GM21390 (cell line): ENCODE results near the gene TRA2B.
"Not testable (repeated sequence)": the region's sequence is repeated elsewhere in the genome, so short reads cannot be mapped to it uniquely, and the experiment has no call there.

Experiments used
- ATAC-seq: cut with Tn5 transposase; IDR thresholded peaks from one replicate; pipeline ENCODE4 v1.9.1; 2021; ENCODE audit not compliant: unreplicated experiment

TRA2B gene

DNA sequence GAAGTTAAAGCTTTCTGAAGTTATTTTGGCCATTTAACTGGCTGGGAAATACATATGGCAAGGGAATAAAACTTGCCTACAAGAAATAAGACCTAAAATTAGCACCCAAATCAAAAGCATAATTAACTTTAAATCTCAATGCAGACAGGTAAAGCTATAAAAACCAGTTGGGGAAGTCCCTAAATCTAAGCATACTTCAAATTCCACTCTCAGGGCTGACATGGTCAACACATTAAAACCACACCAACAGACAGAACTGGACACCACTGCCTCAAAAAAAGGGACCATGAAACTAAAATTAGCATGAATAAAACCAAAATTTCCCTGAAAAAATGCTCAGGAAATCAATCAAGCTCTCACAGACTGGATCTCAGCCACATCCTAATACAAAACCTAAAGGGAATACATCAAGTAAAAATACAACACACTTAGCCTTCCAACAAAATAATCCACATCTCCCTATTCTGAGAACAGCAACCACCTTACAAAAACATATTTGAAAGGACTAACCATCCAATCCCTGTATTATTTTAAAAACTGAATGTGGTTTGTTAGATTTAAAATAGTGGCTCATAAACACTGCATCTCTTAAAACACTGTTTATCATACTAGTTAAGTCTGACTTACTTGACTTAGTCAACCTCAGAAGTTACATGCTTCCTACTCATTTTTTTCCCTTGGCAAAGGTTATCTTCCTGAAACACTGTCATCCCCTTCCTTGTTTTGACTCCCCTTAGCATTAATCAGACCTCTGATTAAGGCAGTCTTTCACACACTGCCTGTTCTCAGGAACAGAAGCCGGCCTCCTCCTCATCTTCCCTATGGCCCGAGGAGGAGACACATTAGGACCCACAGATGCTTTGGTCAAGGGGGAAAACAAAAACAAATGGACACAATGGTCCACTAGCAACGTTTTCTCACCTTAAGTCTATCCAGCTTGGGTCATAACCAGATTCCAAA, 8.3 kb downstream of the TRA2B start:
- no peak for ATAC-seq

DNA sequence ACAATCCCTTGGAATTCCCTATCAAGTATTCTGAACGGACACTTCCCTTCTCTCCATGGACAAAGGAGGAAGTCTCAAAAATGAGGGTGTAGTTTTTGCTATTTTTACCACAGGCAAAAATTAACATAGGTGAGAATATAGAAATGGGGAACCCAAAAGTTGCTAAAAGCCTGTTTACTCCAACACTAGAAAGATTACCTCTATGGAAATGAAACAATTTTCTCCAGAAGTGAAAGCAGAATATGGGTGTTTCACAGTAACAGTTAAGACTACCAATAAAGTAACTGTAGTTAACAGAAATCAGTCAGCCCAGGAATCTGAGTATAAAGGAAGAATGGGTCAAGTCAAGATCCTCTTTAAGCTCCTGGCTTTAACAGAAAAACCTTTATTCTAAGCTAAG, 9.3 kb downstream of the TRA2B start:
- no peak for ATAC-seq

DNA sequence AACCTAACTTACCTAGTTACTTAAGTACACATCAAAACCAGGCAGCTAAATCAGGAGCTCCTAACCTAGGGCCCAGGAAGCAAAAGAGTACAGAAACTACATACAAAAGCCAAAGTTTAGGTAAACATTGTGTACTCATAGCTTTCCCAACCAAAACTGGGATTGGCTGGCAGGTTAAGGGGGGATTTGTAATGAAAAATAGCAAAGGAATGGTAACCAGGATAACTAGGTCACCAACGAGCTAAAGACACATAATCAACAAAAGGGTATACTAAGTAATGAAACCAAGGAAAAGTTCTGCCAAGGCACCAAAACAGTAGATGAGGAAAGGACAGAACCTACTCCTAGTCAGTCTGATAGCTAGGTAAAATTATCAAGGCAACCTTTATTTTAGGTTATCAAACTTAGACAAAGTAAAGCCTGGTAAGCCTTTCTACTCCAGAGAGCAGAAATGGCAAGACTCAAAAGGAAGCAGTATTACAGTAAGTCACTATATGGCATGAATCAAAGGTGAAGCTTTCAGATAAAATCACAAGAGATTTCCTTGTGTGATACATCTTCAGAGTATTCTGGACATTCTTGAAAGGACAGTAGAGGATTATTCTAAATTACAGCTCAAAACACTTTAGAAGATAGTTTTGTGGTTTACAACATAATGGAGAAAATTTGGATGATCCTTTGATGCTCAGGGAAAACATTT, 10.2 kb downstream of the TRA2B start:
- ATAC-seq = no peak

DNA sequence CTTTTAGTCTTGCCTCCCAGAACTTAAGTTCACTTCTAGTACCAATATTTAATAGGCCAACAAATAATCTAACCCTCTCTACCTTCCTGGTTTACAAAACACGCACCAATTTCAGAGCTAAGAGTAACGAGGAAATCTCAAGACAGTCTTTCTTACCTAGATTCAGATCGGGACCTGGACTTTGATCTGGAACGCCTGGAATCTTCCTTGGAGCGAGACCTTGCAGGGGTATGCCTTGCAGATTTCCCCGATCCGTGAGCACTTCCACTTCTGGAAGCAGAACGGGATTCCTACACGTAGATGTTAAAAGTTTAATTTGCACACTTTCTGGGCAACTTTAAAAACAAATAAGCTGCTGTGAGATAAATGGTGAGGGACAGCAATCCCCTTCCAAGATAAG, 11.4 kb downstream of the TRA2B start:
- ATAC-seq = no peak

DNA sequence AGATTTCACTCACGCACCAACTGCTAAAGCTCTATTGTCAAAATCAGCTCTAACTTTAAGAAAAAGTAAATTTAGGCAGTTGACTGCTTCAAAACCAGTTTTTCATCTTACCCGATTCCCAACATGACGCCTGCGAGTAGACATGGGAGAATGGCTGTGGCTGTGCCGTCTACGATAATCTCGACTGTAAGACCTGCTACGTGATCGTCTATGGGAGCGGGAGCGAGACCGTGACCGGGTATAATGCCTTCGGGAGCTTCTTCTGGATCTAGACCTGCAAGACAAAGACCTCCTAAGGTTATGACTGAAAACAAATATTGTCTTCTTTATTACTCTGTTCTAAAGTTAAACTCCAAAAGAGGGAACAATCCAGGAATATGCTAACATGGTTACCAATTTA, 12.5 kb downstream of the TRA2B start:
- ATAC-seq = no peak

DNA sequence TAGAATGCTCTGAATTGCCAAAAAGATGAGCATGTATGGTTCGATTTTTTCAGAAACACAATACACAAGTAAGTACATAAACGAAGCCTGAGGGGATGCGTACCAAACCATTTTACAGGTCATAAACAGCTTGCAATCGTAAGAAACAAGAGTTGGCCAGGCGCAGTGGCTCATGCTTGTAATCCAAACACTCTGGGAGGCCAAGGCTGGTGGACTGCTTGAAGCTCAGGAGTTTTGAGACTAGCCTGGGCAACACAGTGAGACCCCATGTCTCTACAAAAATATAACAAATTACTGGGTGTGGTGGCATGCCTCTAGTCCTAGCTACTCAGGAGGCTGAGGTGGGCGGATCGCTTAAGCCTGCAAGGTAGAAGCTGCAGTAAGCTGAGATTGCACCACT, 13.4 kb downstream of the TRA2B start:
- ATAC-seq = no peak

DNA sequence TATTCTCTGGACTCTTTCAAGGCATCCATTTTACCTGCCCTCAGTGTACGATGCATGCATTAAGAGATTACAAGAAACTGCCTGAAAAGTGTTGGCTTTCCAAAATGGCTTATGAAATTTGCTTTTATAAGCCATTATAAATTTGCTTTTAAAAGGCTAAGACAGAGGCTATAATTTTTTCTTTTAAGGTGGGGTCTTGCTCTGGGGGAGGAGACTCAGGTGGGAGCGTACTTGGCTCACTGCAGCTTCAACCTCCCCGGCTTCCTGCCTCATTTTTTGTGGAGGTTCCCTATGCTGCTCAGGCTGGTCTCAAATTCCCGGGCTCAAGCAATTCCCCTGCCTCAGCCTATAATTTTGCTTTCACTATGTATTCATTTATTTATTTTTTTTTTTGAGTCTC, 17.6 kb downstream of the TRA2B start:
- no peak for ATAC-seq

DNA sequence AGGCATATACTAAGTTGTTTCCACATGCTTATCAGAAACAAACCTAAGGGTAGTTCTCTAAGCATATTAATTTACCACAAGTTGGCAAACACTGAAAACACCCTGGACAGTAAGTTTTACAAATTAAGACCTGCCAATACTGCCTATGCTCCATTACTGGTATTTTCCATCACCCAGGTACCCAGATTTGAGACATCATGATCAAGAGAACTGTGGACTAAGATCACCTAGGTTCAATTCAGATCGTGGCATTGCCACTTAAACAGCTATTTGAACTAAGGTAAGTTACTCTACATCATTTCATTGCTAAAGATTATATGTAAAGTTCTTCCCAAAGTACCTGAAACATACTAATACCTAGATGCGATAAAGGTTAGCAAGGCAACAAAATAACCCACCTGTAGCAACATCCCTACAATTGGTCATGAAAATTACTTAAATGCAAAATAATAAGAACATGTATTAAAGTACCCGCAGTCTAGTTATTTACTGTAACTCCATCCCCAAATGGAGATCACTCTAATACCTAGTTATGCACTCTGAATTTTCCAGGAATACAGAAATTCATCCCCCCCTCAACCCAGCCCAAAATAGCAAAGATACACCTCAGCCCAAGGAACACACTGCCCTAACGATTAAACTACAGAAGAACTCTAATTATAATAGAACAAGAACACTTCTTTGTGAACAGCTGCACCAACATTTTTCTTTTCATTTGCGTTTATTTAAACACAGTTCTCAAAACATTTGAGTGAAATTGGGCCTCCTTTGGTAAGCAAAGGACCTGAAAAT, 21.6 kb downstream of the TRA2B start:
- ATAC-seq = no peak

DNA sequence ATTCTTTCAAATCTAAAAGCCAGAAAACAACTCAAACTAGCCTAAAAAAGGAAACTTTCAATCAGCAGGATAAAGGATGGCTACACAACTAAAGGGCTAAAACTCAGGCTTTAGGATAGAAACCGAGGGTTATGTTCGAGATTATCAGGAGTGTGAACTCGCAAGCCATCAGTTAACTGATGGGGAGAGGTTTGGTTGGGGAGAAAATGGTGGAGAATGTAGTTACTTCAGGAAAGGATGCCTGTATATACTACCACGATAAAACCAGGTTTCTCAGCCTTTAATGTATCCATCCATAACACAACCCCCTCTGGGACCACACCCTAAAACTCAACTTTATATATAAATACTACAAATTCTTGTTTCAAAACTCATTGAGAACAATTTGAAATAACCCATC, 22.2 kb downstream of the TRA2B start:
- no peak for ATAC-seq

DNA sequence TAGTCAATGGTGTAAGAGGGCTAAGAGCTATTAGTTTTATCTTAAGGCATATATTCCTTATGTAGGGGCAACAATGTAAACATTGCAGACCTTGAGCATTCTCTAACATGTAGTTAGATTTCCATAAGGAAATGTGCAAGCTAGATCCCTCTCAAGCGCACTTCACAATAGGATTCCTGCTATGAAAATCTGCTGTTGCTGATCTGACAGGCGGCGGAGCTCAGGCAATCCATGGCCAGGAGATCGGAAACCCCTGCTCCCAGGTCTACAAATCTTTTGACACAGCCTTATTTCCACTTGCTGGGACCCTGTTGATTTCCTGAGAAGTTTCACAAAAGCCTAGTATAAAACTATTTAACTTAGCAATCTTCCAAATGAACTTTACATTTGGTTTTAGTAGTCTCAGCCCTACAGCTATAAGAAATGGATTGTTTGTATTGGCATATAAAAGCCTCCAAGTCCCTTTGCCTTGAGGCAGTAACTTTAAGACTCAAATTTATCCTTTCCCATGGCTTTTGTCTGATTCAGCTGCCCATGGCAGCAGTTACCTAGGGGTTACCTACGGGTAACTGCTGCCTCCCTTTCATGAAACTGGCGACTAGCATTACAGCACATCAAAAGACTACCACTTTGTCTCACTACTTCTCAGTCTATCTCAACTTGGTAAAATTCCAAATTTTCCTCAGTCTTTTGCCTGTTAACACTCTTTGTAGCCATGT, 22.7 kb downstream of the TRA2B start:
- ATAC-seq = no peak

DNA sequence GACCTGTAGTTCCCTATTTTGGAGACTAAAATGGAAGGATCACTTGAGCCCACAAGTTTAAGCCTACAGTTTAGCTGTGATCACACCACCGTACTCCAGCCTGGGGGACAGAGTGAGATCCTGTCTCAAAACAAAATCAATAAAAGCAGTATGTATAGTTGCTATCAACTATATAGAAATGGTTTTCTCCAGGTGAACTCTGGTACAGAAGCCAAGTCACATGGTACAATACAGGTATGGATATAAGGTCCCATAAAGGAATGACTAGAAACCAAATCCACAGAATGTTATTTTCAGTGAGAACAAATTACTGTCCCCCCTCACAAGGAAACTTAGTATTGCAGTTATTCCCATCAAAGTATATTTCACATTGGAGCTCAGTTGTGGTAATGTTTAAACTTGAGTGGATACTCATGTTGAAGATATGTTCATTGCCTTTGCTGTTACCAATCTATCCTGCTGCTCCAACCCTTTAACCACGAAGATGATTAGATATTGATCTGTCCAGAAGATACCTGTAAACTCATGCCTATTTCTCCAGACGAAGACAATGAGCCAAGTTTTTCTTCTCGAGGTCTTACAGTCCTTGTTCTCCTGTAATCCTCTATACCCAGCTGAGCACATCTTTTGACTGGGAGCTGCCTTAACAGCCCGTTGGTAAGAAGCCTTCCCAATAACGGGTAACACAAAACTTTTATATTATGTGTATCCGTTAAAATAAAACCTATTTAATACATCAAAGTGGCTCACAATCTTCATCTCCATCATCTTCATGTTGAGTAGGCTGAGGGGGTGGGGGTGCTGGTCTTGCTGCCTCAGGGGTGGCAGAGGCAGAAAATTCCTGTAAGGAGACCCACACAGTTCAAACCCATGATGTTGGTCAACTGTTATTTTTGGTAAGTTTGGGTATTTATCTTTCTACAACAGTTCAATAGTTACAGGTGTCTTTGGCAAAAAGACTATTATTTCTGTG, 24.6 kb downstream of the TRA2B start:
- no peak for ATAC-seq

DNA sequence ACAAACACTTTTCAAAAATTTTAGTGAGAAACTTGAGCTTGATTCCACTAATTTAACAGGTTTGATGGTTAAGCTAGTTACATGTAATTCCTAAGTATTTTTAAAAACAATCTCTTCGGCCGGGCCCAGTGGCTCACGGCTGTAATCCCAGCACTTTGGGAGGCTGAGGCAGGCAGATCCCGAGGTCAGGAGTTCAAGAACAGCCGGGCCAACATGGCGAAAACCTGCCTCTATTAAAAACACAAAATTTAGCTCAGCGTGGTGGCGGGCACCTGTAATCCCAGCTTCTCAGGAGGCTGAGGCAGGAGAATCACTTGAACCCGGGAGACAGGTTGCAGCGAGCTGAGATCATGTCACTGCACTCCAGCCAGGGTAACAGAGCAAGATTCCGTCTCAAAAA, 25.3 kb downstream of the TRA2B start:
- no peak for ATAC-seq

DNA sequence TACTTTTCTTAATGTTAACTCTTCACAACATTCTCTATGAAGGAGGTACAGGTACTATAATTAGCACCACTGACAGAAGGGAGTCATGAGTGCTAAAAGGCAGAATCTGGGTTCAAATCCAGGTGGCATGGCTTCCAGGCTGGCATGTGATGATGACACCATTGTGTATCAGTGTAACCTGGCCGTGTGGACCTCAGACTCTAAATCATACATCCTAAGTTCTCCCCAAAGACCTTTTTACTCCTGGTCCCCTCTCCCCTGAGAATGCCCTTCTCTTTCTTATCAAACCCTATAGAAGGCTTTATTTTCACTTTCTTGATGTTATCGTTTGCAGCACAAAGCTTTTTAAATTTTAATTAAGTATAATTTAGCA, 26.8 kb downstream of the TRA2B start:
- ATAC-seq = not testable (repeated sequence)

DNA sequence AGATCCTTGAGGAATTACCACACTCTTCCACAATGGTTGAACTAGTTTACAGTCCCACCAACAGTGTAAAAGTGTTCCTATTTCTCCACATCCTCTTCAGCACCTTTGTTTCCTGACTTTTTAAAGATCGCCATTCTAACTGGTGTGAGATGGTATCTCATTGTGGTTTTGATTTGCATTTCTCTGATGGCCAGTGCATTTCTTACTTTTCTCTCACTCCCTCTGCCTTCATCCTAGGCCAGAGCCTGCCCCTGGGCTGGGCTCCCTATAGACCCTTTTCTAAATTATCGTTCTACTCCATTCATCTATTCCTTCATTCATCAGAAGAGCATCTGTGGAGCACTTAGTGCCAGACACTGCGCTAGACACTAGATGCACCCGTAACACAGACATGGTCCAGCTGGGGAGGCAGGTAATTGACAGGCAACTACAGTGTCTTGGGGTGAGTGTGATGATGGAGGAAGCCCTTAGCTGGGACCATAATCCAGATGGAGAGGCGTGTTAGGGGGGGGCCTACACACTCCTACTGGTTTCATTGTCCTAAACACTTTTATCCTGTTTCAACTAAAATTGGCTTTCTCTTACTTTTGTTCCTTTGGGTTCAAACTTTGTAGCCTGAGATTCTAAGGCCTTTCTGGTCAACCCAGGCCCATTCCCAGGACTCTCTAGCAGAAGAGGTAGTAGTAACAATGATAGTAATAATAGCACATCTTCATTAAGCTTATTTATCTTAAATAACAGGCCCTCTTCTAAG, 27.3 kb downstream of the TRA2B start:
- ATAC-seq = not testable (repeated sequence)

DNA sequence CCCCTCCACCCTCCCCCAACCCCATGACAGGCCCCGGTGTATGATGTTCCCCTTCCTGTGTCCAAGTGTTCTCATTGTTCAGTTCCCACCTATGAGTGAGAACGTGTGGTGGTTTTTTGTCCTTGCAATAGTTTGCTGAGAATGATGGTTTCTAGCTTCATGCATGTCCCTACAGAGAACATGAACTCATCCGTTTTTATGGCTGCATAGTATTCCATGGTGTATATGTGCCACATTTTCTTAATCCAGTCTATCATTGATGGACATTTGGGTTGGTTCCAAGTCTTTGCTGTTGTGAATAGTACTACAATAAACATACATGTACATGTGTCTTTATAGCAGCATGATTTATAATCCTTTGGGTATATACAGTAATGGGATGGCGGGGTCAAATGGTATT, 27.9 kb downstream of the TRA2B start:
- not testable (repeated sequence) for ATAC-seq

DNA sequence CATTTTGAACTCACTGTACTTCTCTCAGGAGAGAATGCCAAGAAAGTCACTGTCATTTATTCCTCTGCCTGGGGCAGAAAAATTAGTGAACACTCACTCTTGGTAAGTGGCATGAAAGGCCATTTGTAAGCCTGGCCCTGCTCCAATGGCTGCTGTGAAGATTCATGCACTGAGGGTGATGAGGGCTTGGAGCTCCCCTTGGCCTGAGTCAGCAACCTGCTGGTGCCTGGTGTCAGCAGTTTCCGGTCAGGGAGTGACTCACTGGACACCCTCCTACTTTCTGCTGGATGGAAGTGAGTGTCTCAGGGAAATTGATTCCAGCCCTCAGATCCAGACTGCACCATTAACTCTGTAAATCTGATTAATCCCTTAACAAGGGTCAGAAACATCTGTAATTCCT, 37.6 kb downstream of the TRA2B start:
- no peak for ATAC-seq

DNA sequence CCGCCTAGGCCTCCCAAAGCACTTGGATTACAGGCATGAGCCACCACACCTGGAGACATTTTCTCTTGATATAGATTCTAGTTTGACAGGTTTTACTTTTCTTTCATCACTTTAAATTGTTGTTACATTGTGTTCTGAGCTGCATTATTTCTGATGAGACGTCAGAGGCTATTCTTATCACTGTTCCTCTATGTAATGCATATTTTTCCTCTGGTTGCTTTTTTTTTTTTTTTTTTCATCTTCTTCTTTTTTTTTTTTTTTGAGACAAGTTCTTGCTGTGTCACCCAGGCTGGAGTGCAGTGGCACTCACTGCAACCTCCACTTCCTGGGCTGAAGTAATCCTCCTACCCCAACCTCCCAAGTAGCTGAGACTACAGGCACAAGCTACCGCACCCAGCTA, 41.2 kb downstream of the TRA2B start:
- no peak for ATAC-seq

DNA sequence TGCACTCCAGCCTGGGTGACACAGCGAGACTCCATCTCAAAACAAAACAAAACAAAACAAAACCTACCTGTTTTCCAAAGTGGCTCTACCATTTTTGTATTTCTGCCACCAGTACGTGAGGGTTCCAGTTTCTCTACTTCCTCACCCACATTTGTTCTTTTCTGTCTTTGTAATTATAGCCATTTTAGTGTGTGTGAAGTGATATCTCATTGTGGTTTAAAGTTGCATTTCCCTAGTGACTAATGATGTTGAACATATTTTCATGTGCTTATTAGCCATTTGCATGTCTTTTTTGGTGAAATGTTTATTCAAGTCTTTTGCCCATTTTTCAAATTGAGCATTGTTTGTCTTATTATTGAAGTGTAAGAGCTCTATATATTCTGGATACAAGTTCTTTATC, 50.7 kb downstream of the TRA2B start:
- no peak for ATAC-seq

DNA sequence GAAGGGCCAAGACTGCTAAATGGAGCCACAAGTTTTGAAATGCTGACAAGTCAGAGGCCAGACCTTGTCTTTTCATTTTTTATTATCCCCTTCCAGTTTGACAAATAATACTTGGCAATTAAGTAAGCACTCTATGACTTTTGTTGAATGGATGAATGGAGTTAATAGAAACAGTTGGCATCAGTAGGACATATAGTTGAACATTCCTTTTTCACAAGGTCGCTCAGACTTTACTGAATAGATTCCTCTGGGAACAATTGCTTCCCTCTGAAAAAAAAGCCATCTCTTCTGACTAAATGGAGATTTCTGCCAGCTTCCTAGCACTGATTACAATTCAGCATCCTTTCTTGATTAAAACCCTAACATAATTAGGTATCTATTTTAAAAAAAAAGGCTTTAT, 53.2 kb downstream of the TRA2B start:
- no peak for ATAC-seq
